ENCODE measurements around the gene MRPS16.

GRCh38 chr10:73210395-73211105 is 41.9 kb downstream of the MRPS16 start:
- TF ChIP-seq TCF7L2 (IDR thresholded peaks at IDR 0.05; ENCODE audit: low read depth, low read length): no peak
- TF ChIP-seq MAFK (conservative IDR thresholded peaks at IDR 0.05 in 1 of 2, IDR thresholded peaks at IDR 0.05 in 1 of 2; ENCODE audit: low read length in 2 of 2): no peak
- no peak for TF ChIP-seq GMEB1 (CRISPR knock-in tag; IDR thresholded peaks at IDR 0.05; ENCODE audit: borderline replicate concordance)
- TF ChIP-seq ATF7 (IDR thresholded peaks at IDR 0.05): no peak
- TF ChIP-seq ATF7 (CRISPR knock-in tag; IDR thresholded peaks at IDR 0.05): no peak
- TF ChIP-seq, protein P1, sequence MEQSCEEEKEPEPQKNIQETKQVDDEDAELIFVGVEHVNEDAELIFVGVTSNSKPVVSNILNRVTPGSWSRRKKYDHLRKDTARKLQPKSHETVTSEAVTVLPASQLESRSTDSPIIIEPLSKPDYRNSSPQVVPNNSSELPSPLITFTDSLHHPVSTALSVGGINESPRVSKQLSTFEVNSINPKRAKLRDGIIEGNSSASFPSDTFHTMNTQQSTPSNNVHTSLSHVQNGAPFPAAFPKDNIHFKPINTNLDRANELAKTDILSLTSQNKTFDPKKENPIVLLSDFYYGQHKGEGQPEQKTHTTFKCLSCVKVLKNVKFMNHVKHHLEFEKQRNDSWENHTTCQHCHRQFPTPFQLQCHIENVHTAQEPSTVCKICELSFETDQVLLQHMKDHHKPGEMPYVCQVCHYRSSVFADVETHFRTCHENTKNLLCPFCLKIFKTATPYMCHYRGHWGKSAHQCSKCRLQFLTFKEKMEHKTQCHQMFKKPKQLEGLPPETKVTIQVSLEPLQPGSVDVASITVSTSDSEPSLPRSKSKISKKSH (CRISPR knock-in tag; IDR thresholded peaks at IDR 0.05; ENCODE audit: borderline replicate concordance): no peak
- TF ChIP-seq GPN1 (CRISPR knock-in tag; IDR thresholded peaks at IDR 0.05; ENCODE audit: borderline replicate concordance): no peak
- no peak for TF ChIP-seq MTA3 (CRISPR knock-in tag; IDR thresholded peaks at IDR 0.05)
- no peak for TF ChIP-seq BRCA1 (CRISPR knock-in tag; IDR thresholded peaks at IDR 0.05)
